Astrocyte (in vitro differentiated cells and primary cell): ENCODE measurements around the gene RAB37. TPM values are rescaled to one million over a fixed set of nuclear protein-coding genes. Genes with fewer than 3 reads are reported as not detected.

Experiments used
- DNase-seq: peaks from one replicate; pipeline ENCODE4 v3.0.0-alpha.2; 2010; ENCODE audit warnings: low read depth
- FAIRE-seq: peaks from 2 replicates; lab custom pipeline; 2011; peaks lifted over from hg19 to GRCh38; lab: Jason Lieb, UNC
- H2AFZ ChIP-seq: 2 replicates; pipeline ENCODE4 v1.6.0; 2012; ENCODE audit warnings: low read depth, low read length, inconsistent platforms
- H3K27ac ChIP-seq: 2 replicates; pipeline ENCODE4 v1.5.1; 2011; ENCODE audit warnings: low read depth, low read length, inconsistent platforms
- H3K27me3 ChIP-seq: 2 replicates; pipeline ENCODE4 v1.6.0; 2011; ENCODE audit warnings: low read length, inconsistent platforms; ENCODE audit not compliant: insufficient read depth
- H3K36me3 ChIP-seq: 2 replicates; pipeline ENCODE4 v1.5.1; 2011; ENCODE audit warnings: low read length, inconsistent platforms; ENCODE audit not compliant: insufficient read depth
- H3K4me1 ChIP-seq: 2 replicates; pipeline ENCODE4 v1.5.1; 2011; ENCODE audit warnings: low read length, inconsistent platforms; ENCODE audit not compliant: insufficient read depth
- H3K4me2 ChIP-seq: 2 replicates; pipeline ENCODE4 v1.6.0; 2012; ENCODE audit warnings: low read length, inconsistent platforms
- H3K4me3 ChIP-seq: 2 replicates; pipeline ENCODE4 v1.5.1; 2011; ENCODE audit warnings: low read depth, mild to moderate bottlenecking, low read length, inconsistent platforms; ENCODE audit not compliant: insufficient read depth
- H3K79me2 ChIP-seq: 2 replicates; pipeline ENCODE4 v1.6.0; 2012; ENCODE audit warnings: mild to moderate bottlenecking, low read length, inconsistent platforms; ENCODE audit not compliant: insufficient read depth
- H3K9ac ChIP-seq: 2 replicates; pipeline ENCODE4 v1.6.0; 2012; ENCODE audit warnings: mild to moderate bottlenecking, low read length, inconsistent platforms
- H3K9me3 ChIP-seq: 2 replicates; pipeline ENCODE4 v1.5.1; 2012; ENCODE audit warnings: low read depth, mild to moderate bottlenecking, low read length, inconsistent platforms; ENCODE audit not compliant: insufficient read depth
- H4K20me1 ChIP-seq: 2 replicates; pipeline ENCODE4 v1.6.0; 2012; ENCODE audit warnings: low read length, inconsistent platforms; ENCODE audit not compliant: insufficient read depth
- H3K27ac Mint-ChIP-seq: one replicate; pipeline ENCODE4 v1.8.0; 2021; ENCODE audit warnings: mild to moderate bottlenecking, mixed read lengths; ENCODE audit not compliant: unreplicated experiment
- H3K27me3 Mint-ChIP-seq: one replicate; pipeline ENCODE4 v1.8.0; 2021; ENCODE audit warnings: low read depth, mixed read lengths; ENCODE audit not compliant: unreplicated experiment
- H3K36me3 Mint-ChIP-seq: one replicate; pipeline ENCODE4 v1.8.0; 2021; ENCODE audit warnings: low read depth, mixed read lengths; ENCODE audit not compliant: unreplicated experiment
- H3K4me1 Mint-ChIP-seq: one replicate; pipeline ENCODE4 v1.8.0; 2021; ENCODE audit warnings: low read depth, mixed read lengths; ENCODE audit not compliant: unreplicated experiment
- H3K4me3 Mint-ChIP-seq: one replicate; pipeline ENCODE4 v1.8.0; 2021; ENCODE audit warnings: mild to moderate bottlenecking, moderate library complexity, mixed read lengths; ENCODE audit not compliant: unreplicated experiment
- H3K9me3 Mint-ChIP-seq: one replicate; pipeline ENCODE4 v1.8.0; 2021; ENCODE audit warnings: mild to moderate bottlenecking, mixed read lengths; ENCODE audit not compliant: unreplicated experiment
- EZH2 ChIP-seq: IDR thresholded peaks from 2 replicates; pipeline ENCODE4 v1.6.1; 2012; ENCODE audit warnings: mild to moderate bottlenecking, low read length, inconsistent platforms; ENCODE audit not compliant: insufficient read depth
- total RNA-seq: library from RNA; stranded (reverse); gene quantifications from 2 replicates; pipeline ENCODE4 v1.2.1, GENCODE V29; 2021
- TF ChIP-seq, protein P1 (sequence below): IDR thresholded peaks from 2 replicates; pipeline ENCODE4 v1.5.1; 2011; ENCODE audit warnings: low read depth, mild to moderate bottlenecking, inconsistent platforms, low read length, moderate library complexity; ENCODE audit not compliant: insufficient read depth

The RAB37 gene
- total RNA-seq, 1 donor from 2014 or later = 0.77 TPM

DNA sequence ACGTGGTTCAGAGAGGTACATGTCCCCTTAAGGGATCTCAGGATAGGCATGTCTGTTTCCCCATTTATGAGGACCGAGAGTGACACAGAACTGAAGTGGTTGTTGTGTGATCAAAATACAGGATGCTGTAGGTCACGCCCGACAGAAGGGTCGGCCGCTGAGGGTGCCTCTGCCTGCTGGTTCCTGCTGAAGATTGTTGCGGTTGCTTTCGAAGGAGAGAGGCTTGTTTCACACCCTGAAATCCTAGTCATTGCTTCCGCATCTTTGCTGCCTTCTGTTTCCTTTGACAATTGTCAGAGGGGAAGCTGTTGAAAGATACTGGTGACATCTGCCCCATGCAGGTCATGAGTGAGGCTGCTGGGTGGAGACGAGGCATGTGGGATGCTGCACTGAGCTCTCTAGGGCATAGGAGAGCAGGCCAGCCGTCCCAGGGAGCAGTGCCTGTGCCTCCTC, 42.9 kb downstream of the RAB37 start:
- Histone ChIP-seq H2AFZ (no peak overlapping the region), H3K4me2 (no peak overlapping the region), H3K27ac (no peak overlapping the region), H3K9ac (no peak overlapping the region), H3K9me3 (no peaks in the 10 kb centered on the region), H3K79me2 (peaks cover 42% of the 10 kb centered on the region), H3K4me1 (peaks cover 12% of the 10 kb centered on the region), H4K20me1 (peaks cover 67% of the 10 kb centered on the region), H3K4me3 (no peak overlapping the region), H3K27me3 (no peaks in the 10 kb centered on the region), H3K36me3 (peaks cover 4% of the 10 kb centered on the region)
- no peak for FAIRE-seq
- no peak overlapping the region for H3K4me3 Mint-ChIP-seq
- DNase-seq = no peak
- no peak overlapping the region for H3K27ac Mint-ChIP-seq
- peaks cover 13% of the 10 kb centered on the region for H3K4me1 Mint-ChIP-seq
- no peaks in the 10 kb centered on the region for H3K27me3 Mint-ChIP-seq
- H3K36me3 Mint-ChIP-seq = peaks cover 10% of the 10 kb centered on the region
- TF ChIP-seq EZH2 = no peak
- TF ChIP-seq, protein P1, sequence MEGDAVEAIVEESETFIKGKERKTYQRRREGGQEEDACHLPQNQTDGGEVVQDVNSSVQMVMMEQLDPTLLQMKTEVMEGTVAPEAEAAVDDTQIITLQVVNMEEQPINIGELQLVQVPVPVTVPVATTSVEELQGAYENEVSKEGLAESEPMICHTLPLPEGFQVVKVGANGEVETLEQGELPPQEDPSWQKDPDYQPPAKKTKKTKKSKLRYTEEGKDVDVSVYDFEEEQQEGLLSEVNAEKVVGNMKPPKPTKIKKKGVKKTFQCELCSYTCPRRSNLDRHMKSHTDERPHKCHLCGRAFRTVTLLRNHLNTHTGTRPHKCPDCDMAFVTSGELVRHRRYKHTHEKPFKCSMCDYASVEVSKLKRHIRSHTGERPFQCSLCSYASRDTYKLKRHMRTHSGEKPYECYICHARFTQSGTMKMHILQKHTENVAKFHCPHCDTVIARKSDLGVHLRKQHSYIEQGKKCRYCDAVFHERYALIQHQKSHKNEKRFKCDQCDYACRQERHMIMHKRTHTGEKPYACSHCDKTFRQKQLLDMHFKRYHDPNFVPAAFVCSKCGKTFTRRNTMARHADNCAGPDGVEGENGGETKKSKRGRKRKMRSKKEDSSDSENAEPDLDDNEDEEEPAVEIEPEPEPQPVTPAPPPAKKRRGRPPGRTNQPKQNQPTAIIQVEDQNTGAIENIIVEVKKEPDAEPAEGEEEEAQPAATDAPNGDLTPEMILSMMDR = no peak
- no peaks in the 10 kb centered on the region for H3K9me3 Mint-ChIP-seq

DNA sequence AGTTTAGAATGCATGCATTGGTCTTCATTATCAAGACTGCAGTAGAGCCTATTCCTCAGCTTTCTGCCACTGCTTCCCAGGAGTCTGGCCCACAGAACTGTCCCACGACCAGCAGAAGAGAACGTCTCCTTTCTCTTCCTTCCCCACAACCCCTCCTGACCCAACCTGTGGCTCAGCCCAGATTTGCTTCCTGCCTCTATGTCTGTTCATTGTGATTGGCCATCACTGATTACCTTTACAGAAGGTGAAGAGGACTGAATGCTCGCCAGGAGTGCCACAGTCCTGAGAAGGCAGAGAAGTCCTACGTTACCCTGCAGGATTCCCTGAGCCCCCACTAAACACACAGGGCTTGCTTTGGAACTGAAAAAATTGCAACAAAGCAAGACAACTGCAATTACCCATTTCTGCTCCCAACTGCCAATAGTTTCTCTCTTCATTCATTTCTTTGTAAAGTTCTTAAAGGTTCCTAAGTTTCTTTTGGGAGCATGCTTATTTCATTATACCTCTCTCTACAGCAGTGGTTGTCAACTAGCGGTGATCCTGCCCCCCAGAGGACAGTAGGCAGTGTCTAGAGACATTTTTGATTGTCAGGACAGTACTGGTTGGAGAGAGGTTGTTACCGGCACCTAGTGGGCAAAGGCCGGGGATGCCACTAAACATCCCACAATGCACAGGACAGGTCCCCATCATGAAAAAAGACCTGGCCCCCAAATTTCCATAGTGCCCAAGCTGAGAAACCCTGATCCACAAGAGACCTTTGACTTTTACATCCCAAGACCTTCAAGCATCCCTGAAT, 43.6 kb downstream of the RAB37 start:
- no peak overlapping the region for H3K27ac Mint-ChIP-seq
- peaks cover 12% of the 10 kb centered on the region for H3K36me3 Mint-ChIP-seq
- no peak overlapping the region for H3K4me2 ChIP-seq
- peaks cover 38% of the 10 kb centered on the region for H3K79me2 ChIP-seq
- DNase-seq (no peak), FAIRE-seq (no peak)
- no peak overlapping the region for H3K4me3 Mint-ChIP-seq
- no peak overlapping the region for H3K4me3 ChIP-seq
- no peaks in the 10 kb centered on the region for H3K9me3 ChIP-seq
- no peak overlapping the region for H3K9ac ChIP-seq
- H3K9me3 Mint-ChIP-seq = no peaks in the 10 kb centered on the region
- TF ChIP-seq, protein P1 = no peak
- no peak for TF ChIP-seq EZH2
- peaks cover 7% of the 10 kb centered on the region for H3K4me1 ChIP-seq
- H3K27me3 Mint-ChIP-seq = no peaks in the 10 kb centered on the region
- H3K27ac ChIP-seq = no peak overlapping the region
- H3K36me3 ChIP-seq = peaks cover 4% of the 10 kb centered on the region
- peaks cover 13% of the 10 kb centered on the region for H3K4me1 Mint-ChIP-seq
- H3K27me3 ChIP-seq = no peaks in the 10 kb centered on the region
- peaks cover 74% of the 10 kb centered on the region for H4K20me1 ChIP-seq
- no peak overlapping the region for H2AFZ ChIP-seq

DNA sequence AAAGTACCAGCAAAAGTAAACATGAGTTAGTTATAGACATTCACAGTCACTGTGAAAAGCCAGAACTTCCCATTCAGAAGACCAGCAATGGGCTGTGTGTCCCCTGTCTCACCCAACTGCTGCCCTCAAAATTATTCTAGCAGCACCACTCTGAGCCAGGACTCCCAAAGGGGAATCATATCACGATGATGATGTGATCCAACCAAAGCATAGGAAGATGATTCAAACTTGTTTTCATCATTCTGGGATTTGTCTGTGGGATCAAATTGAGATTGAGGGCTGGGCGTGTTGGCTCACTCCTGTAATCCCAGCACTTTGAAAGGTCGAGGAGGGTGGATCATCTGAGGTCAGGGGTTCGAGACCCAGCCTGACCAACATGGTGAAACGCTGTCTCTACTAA, 45.5 kb downstream of the RAB37 start:
- H3K27me3 ChIP-seq = no peaks in the 10 kb centered on the region
- H3K36me3 ChIP-seq = peaks cover 4% of the 10 kb centered on the region

More for the DNA sequence above, 45.5 kb downstream of the RAB37 start:
- Mint-ChIP-seq H3K4me3 (no peak overlapping the region), H3K4me1 (peaks cover 6% of the 10 kb centered on the region), H3K9me3 (no peaks in the 10 kb centered on the region), H3K36me3 (peaks cover 16% of the 10 kb centered on the region), H3K27me3 (no peaks in the 10 kb centered on the region), H3K27ac (no peak overlapping the region)
- peaks cover 23% of the 10 kb centered on the region for H3K79me2 ChIP-seq
- FAIRE-seq = no peak
- H3K4me1 ChIP-seq = no peaks in the 10 kb centered on the region
- peaks cover 79% of the 10 kb centered on the region for H4K20me1 ChIP-seq
- H3K27ac ChIP-seq = no peak overlapping the region
- H3K4me2 ChIP-seq = no peak overlapping the region
- no peak overlapping the region for H3K4me3 ChIP-seq
- no peak overlapping the region for H3K9ac ChIP-seq
- no peaks in the 10 kb centered on the region for H3K9me3 ChIP-seq
- H2AFZ ChIP-seq = no peak overlapping the region
- TF ChIP-seq, protein P1 = no peak
- no peak for TF ChIP-seq EZH2
- DNase-seq = no peak
